Neural progenitor cell (in vitro differentiated cells): ENCODE measurements around the gene ULK3. TPM values are rescaled to one million over a fixed set of nuclear protein-coding genes. Genes with fewer than 3 reads are reported as not detected.

Source experiments
- DNase-seq: peaks from one replicate; pipeline ENCODE4 v3.0.0-alpha.2; 2016; ENCODE audit warnings: low spot score
- H2AFZ ChIP-seq: fragments of 200-600 bp; sonication (generic); replicated peaks from 2 replicates; pipeline ENCODE4 v1.6.1; 2016; ENCODE audit warnings: antibody characterized with exemption
- H3F3A ChIP-seq: fragments of 200-600 bp; sonication (generic); 2 replicates; pipeline ENCODE4 v1.6.1; 2016; ENCODE audit warnings: antibody characterized with exemption, low read depth
- H3K27ac ChIP-seq: fragments of 200-600 bp; sonication (generic); 2 replicates; pipeline ENCODE4 v1.5.1; 2016; ENCODE audit warnings: mild to moderate bottlenecking
- H3K27me3 ChIP-seq: fragments of 200-600 bp; sonication (generic); 2 replicates; pipeline ENCODE4 v1.6.1; 2016; ENCODE audit warnings: mild to moderate bottlenecking, moderate library complexity
- H3K36me3 ChIP-seq: fragments of 200-600 bp; sonication (generic); 2 replicates; pipeline ENCODE4 v1.5.1; 2016
- H3K4me1 ChIP-seq: fragments of 200-600 bp; sonication (generic); 2 replicates; pipeline ENCODE4 v1.6.1; 2016; ENCODE audit warnings: mixed run types
- H3K4me2 ChIP-seq: fragments of 200-600 bp; sonication (generic); 2 replicates; pipeline ENCODE4 v1.6.1; 2016
- H3K4me3 ChIP-seq: fragments of 200-600 bp; sonication (generic); 2 replicates; pipeline ENCODE4 v1.5.1; 2016
- H3K79me2 ChIP-seq: fragments of 200-600 bp; sonication (generic); 2 replicates; pipeline ENCODE4 v1.6.1; 2016; ENCODE audit warnings: low read depth
- H3K9ac ChIP-seq: fragments of 200-600 bp; sonication (generic); 2 replicates; pipeline ENCODE4 v1.6.1; 2016
- H3K9me3 ChIP-seq: fragments of 200-600 bp; sonication (generic); 2 replicates; pipeline ENCODE4 v1.5.1; 2016; ENCODE audit warnings: low read depth
- H4K20me1 ChIP-seq: fragments of 200-600 bp; sonication (generic); 2 replicates; pipeline ENCODE4 v1.6.1; 2016; ENCODE audit warnings: low read depth
- H3K27ac Mint-ChIP-seq: 3 replicates; pipeline ENCODE4 v1.8.0; 2021; ENCODE audit warnings: mixed read lengths
- H3K27me3 Mint-ChIP-seq: 2 replicates; pipeline ENCODE4 v1.8.0; 2022; ENCODE audit warnings: low read depth, mild to moderate bottlenecking, inconsistent platforms, moderate library complexity, mixed read lengths; ENCODE audit not compliant: insufficient read depth
- H3K36me3 Mint-ChIP-seq: 3 replicates; pipeline ENCODE4 v1.8.0; 2021; ENCODE audit warnings: mixed read lengths
- H3K4me1 Mint-ChIP-seq: 3 replicates; pipeline ENCODE4 v1.8.0; 2021; ENCODE audit warnings: mixed read lengths
- H3K4me3 Mint-ChIP-seq: 3 replicates; pipeline ENCODE4 v1.8.0; 2021; ENCODE audit warnings: mild to moderate bottlenecking, moderate library complexity, mixed read lengths
- H3K9me3 Mint-ChIP-seq: 3 replicates; pipeline ENCODE4 v1.8.0; 2020; ENCODE audit warnings: mixed read lengths
- EZH2 ChIP-seq: fragments of 200-600 bp; sonication (generic); IDR thresholded peaks from 2 replicates; pipeline ENCODE4 v1.6.1; 2017; ENCODE audit warnings: antibody characterized with exemption, mild to moderate bottlenecking, moderate library complexity
- EZH2phosphoT487 ChIP-seq: fragments of 200-600 bp; sonication (generic); IDR thresholded peaks from 2 replicates; pipeline ENCODE4 v1.6.1; 2017; ENCODE audit warnings: antibody characterized with exemption
- total RNA-seq: library from RNA; depleted of rRNA; stranded (reverse); fragments of >200 nt; gene quantifications from 2 replicates; pipeline ENCODE4 v1.2.3, GENCODE V29; 2015; ENCODE audit warnings: low replicate concordance
- TF ChIP-seq, protein P1 (sequence below): fragments of 200-600 bp; sonication (generic); IDR thresholded peaks from 2 replicates; pipeline ENCODE4 v1.5.1; 2017; ENCODE audit warnings: antibody characterized with exemption, mild to moderate bottlenecking

Gene ULK3
- total RNA-seq, 1 donor from 2014 or later = 22.7 TPM

DNA sequence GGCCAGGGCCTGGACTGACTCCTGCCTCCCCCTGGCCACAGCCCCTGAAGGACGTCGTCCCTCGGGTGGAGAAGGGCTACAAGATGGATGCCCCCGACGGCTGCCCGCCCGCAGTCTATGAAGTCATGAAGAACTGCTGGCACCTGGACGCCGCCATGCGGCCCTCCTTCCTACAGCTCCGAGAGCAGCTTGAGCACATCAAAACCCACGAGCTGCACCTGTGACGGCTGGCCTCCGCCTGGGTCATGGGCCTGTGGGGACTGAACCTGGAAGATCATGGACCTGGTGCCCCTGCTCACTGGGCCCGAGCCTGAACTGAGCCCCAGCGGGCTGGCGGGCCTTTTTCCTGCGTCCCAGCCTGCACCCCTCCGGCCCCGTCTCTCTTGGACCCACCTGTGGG lies 40.7 kb downstream of the ULK3 start:
- Histone ChIP-seq H3F3A (no peaks in the 10 kb centered on the region), H3K36me3 (no peaks in the 10 kb centered on the region), H3K27ac (no peak overlapping the region), H3K9me3 (no peaks in the 10 kb centered on the region), H3K27me3 (no peaks in the 10 kb centered on the region), H2AFZ (no peak overlapping the region), H3K9ac (no peak overlapping the region), H3K79me2 (no peaks in the 10 kb centered on the region), H3K4me1 (no peaks in the 10 kb centered on the region), H3K4me3 (no peak overlapping the region), H4K20me1 (peaks cover 32% of the 10 kb centered on the region), H3K4me2 (no peak overlapping the region)
- Mint-ChIP-seq H3K4me1 (no peaks in the 10 kb centered on the region), H3K27me3 (peaks cover 3% of the 10 kb centered on the region), H3K36me3 (peaks cover 11% of the 10 kb centered on the region), H3K9me3 (no peaks in the 10 kb centered on the region), H3K27ac (no peak overlapping the region), H3K4me3 (no peak overlapping the region)
- DNase-seq = no peak
- TF ChIP-seq EZH2phosphoT487 (no peak), EZH2 (no peak)
- TF ChIP-seq, protein P1, sequence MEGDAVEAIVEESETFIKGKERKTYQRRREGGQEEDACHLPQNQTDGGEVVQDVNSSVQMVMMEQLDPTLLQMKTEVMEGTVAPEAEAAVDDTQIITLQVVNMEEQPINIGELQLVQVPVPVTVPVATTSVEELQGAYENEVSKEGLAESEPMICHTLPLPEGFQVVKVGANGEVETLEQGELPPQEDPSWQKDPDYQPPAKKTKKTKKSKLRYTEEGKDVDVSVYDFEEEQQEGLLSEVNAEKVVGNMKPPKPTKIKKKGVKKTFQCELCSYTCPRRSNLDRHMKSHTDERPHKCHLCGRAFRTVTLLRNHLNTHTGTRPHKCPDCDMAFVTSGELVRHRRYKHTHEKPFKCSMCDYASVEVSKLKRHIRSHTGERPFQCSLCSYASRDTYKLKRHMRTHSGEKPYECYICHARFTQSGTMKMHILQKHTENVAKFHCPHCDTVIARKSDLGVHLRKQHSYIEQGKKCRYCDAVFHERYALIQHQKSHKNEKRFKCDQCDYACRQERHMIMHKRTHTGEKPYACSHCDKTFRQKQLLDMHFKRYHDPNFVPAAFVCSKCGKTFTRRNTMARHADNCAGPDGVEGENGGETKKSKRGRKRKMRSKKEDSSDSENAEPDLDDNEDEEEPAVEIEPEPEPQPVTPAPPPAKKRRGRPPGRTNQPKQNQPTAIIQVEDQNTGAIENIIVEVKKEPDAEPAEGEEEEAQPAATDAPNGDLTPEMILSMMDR = no peak

- Histone ChIP-seq H3K36me3 (no peaks in the 10 kb centered on the region), H3K4me2 (no peak overlapping the region), H3K4me3 (no peak overlapping the region), H3K27ac (no peak overlapping the region), H2AFZ (no peak overlapping the region), H3F3A (no peaks in the 10 kb centered on the region), H3K9ac (no peak overlapping the region), H3K79me2 (no peaks in the 10 kb centered on the region), H4K20me1 (peaks cover 40% of the 10 kb centered on the region), H3K4me1 (no peaks in the 10 kb centered on the region), H3K27me3 (no peaks in the 10 kb centered on the region), H3K9me3 (no peaks in the 10 kb centered on the region)
- Mint-ChIP-seq H3K27me3 (peaks cover 3% of the 10 kb centered on the region), H3K9me3 (no peaks in the 10 kb centered on the region), H3K27ac (no peak overlapping the region), H3K4me3 (no peak overlapping the region), H3K36me3 (peaks cover 11% of the 10 kb centered on the region), H3K4me1 (no peaks in the 10 kb centered on the region)
- no peak for DNase-seq
- no peak for TF ChIP-seq EZH2phosphoT487
- TF ChIP-seq, protein P1 = no peak
- no peak for TF ChIP-seq EZH2
These were observed 41.5 kb downstream of the ULK3 start for GRCh38 chr15:74801311-74801997.

DNA sequence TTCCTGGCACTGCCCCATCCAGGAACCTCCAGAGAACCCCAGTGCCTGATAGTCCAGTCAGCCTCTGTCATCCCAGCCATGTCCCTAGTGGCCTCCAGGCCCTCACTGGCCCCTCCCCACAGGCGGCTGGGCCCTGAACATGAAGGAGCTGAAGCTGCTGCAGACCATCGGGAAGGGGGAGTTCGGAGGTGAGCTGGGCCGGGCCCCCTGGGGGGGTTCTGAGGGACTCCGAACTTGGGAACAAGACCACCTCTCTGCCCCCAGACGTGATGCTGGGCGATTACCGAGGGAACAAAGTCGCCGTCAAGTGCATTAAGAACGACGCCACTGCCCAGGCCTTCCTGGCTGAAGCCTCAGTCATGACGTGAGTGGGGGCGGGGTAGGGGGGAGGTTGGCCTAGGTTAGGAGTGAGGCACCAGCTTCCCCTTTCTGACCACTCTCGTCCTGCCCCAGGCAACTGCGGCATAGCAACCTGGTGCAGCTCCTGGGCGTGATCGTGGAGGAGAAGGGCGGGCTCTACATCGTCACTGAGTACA lies 42.3 kb downstream of the ULK3 start:
- Histone ChIP-seq H3K4me3 (no peak overlapping the region), H3K4me2 (no peak overlapping the region), H2AFZ (no peak overlapping the region), H4K20me1 (peaks cover 48% of the 10 kb centered on the region), H3K9ac (no peak overlapping the region), H3K27ac (no peak overlapping the region), H3K9me3 (no peaks in the 10 kb centered on the region), H3K4me1 (no peaks in the 10 kb centered on the region), H3K36me3 (no peaks in the 10 kb centered on the region), H3K79me2 (no peaks in the 10 kb centered on the region), H3K27me3 (no peaks in the 10 kb centered on the region), H3F3A (no peaks in the 10 kb centered on the region)
- DNase-seq = no peak
- Mint-ChIP-seq H3K27me3 (peaks cover 3% of the 10 kb centered on the region), H3K9me3 (no peaks in the 10 kb centered on the region), H3K4me1 (no peaks in the 10 kb centered on the region), H3K4me3 (no peak overlapping the region), H3K36me3 (peaks cover 11% of the 10 kb centered on the region), H3K27ac (no peak overlapping the region)
- no peak for TF ChIP-seq EZH2
- TF ChIP-seq, protein P1 = no peak
- no peak for TF ChIP-seq EZH2phosphoT487
